Central memory CD8-positive, alpha-beta T cell (primary cell): Measurements from ENCODE around the gene KCNAB3.
A peak's percentile ranks its signal among the peaks of the same experiment; 100 is the strongest.

Source experiments
- ATAC-seq: fragments of 150-1000 bp; cut with Tn5 transposase; replicated peaks from 2 replicates; pipeline ENCODE4 v1.10.0; 2022; ENCODE audit warnings: mild to moderate bottlenecking, moderate FRiP score, moderate number of reproducible peaks; ENCODE audit not compliant: poor library complexity, severe bottlenecking; ENCODE audit errors: extremely low read depth
- DNase-seq, 2 donors: peaks; one replicate each; pipeline ENCODE4 v3.0.0; 2021; ENCODE audit warnings: low spot score in 2 of 2
- H3K27ac Mint-ChIP-seq: one replicate; pipeline ENCODE4 v1.8.0; 2022; ENCODE audit warnings: low read depth, mild to moderate bottlenecking, moderate library complexity, mixed read lengths
- H3K27me3 Mint-ChIP-seq: one replicate; pipeline ENCODE4 v1.8.0; 2022; ENCODE audit warnings: mixed read lengths
- H3K36me3 Mint-ChIP-seq: one replicate; pipeline ENCODE4 v1.8.0; 2022; ENCODE audit warnings: mild to moderate bottlenecking, moderate library complexity, mixed read lengths; ENCODE audit not compliant: insufficient read depth
- H3K4me1 Mint-ChIP-seq: one replicate; pipeline ENCODE4 v1.8.0; 2022; ENCODE audit warnings: mixed read lengths
- H3K4me3 Mint-ChIP-seq: one replicate; pipeline ENCODE4 v1.8.0; 2022; ENCODE audit warnings: mild to moderate bottlenecking, moderate library complexity, mixed read lengths
- H3K9me3 Mint-ChIP-seq: one replicate; pipeline ENCODE4 v1.8.0; 2022; ENCODE audit warnings: mixed read lengths

KCNAB3 gene

DNA sequence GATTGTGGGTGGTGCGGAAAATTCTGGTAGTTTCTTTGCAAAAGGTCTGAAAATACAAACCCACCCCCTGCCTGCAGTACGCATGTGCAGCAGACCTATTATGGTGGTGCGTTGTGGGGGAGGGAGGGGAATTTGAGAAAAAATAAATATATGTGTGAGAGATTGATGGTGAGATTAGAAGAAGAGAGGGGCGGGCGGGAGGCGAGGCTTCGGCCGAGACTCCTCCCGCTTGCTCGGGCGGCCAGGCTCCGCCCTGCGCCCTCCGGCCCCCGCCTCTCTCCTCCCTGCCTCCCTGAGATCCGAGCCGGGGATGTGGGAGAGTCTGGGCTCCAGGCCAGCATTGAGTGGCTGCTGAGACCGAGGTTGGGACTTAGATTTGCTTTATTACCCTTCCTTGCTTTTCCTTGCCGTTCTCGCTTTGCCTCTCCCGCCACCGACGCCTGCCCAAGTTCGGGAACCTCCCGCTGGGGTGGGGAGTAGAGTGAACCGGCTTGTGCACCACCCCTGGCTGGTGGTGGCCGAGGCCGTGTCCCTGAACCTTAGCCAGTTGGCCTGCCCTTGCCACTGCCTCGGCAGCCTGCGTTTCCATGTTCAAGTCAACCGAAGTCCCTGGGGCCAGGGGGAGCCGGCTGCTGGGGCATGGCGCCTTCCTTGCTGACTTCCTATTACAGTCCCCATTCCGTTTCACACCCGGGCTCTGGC, 42.0 kb downstream of the KCNAB3 start:
- no peak overlapping the region for H3K4me3 Mint-ChIP-seq
- H3K27ac Mint-ChIP-seq, result no peak overlapping the region
- H3K36me3 Mint-ChIP-seq, result peaks cover 40% of the 10 kb centered on the region
- H3K9me3 Mint-ChIP-seq, result no peaks in the 10 kb centered on the region
- peak; percentile 53 to 83 for DNase-seq
- peak; percentile 68 for ATAC-seq
- H3K4me1 Mint-ChIP-seq, result peaks cover 8% of the 10 kb centered on the region
- no peaks in the 10 kb centered on the region for H3K27me3 Mint-ChIP-seq

DNA sequence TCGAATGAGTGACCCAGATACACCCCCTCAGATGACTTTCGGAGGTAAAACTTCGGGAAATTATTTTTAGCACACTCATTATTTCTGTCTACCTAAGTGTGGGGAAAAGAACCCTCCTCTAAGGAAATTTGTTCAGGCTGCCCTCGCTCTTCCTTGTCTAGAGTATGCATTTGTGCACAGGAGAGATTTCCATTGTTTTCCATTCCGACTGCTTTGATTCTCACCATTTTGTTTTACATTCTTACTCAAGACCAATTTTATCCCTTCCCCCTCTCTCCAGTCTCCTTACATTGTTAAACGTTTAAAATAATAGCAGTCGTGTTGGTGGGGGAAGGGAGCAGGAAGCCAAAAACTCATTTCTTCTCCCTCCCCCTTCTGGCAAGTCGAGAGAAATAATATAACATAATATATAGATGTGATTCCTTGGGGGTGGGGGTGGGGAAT, 42.6 kb downstream of the KCNAB3 start:
- DNase-seq (no peak), ATAC-seq (peak; percentile 40)
- H3K36me3 Mint-ChIP-seq, result peaks cover 35% of the 10 kb centered on the region
- no peaks in the 10 kb centered on the region for H3K27me3 Mint-ChIP-seq
- peaks cover 8% of the 10 kb centered on the region for H3K4me1 Mint-ChIP-seq
- no peaks in the 10 kb centered on the region for H3K9me3 Mint-ChIP-seq
- no peak overlapping the region for H3K27ac Mint-ChIP-seq
- H3K4me3 Mint-ChIP-seq, result no peak overlapping the region

DNA sequence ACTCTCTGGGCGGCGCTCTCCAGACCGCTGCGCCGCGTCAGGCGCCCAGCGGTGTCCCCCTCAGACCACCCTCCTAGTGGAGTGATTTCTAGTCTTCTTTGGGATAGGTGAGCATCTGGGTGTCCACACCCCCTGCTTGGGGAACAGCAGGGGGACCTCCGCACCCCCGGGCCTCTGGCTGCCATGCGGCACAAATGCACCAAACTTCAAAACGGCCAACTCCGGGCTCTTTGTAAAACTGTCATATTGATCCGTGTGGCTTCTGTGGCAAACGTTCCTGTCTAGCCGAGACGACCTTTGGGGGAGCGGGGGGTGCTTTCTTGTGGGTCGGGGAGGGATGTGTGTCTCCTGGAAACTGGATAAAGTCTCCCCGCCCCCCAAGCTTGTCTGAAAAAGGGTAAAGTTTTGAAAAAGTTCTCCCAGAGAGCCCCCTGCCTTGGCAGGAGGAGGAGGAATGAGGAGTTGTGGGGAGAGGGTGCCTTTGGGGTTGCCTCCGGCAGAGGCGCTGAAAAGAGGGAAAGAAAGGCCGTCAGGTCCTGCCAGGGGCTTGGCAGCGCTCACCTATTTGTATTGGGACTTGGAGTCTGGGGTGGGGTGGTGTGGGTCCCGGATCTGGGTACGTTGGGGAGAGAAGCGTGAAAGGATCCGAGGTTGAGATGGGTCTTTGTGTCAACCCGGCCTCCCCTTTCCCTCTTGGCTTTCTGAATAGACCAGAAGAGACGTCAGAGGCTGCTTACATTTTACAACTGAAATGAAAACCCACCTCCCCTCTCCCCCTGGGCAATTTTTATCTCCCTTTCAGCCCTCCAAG, 43.2 kb downstream of the KCNAB3 start:
- peak; percentile 8 for ATAC-seq
- H3K27ac Mint-ChIP-seq, result no peak overlapping the region
- H3K36me3 Mint-ChIP-seq, result peaks cover 30% of the 10 kb centered on the region

DNA sequence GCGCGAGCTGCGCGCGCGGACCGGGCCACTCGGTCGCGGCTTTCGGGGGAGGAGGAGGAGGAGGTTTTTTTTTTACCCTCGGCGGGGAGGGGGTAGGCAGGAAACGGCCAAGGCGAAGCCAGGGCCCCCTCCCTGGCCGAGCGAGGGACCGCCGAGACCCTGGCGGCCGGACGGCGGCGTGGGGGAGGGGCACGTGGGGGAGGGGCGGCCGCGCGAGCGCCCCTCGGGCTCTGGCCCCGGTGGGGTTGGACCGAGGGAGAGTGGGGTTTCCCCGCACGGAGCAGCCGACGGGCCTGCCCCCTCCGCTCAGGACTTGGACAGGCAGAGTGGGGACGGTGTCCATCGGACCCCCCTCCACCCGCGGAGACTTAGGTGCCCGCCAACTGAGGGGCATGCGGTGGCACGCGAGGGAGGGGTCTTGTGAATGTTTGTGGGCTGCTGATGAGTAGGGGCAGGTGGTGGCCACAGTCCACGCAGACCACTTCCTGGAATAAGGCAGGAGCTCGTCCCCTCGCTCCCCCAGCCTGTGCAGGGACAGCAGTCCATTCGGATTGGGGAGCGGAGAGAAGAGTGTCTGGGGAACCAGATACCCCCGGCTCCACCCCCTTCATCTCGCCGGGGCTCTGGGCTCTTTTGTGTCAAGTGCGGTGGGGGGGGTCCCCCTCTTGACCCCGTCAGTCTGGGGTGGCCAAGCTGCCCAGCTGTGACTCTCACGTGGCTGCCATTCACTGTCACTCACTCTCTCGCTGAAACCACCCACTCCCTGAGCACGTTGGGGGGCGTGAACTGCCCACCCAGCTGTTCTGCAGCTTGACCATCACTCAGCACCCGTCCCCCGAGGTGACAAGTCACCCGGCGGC, 44.1 kb downstream of the KCNAB3 start:
- Mint-ChIP-seq H3K4me3 (no peak overlapping the region), H3K36me3 (peaks cover 21% of the 10 kb centered on the region), H3K4me1 (peaks cover 6% of the 10 kb centered on the region), H3K27ac (no peak overlapping the region), H3K27me3 (no peaks in the 10 kb centered on the region), H3K9me3 (no peaks in the 10 kb centered on the region)
- DNase-seq (no peak), ATAC-seq (no peak)

More for the DNA sequence above, 43.2 kb downstream of the KCNAB3 start:
- Mint-ChIP-seq H3K4me1 (peaks cover 8% of the 10 kb centered on the region), H3K4me3 (no peak overlapping the region), H3K27me3 (no peaks in the 10 kb centered on the region), H3K9me3 (no peaks in the 10 kb centered on the region)
- DNase-seq, result peak; percentile 31 to 47

DNA sequence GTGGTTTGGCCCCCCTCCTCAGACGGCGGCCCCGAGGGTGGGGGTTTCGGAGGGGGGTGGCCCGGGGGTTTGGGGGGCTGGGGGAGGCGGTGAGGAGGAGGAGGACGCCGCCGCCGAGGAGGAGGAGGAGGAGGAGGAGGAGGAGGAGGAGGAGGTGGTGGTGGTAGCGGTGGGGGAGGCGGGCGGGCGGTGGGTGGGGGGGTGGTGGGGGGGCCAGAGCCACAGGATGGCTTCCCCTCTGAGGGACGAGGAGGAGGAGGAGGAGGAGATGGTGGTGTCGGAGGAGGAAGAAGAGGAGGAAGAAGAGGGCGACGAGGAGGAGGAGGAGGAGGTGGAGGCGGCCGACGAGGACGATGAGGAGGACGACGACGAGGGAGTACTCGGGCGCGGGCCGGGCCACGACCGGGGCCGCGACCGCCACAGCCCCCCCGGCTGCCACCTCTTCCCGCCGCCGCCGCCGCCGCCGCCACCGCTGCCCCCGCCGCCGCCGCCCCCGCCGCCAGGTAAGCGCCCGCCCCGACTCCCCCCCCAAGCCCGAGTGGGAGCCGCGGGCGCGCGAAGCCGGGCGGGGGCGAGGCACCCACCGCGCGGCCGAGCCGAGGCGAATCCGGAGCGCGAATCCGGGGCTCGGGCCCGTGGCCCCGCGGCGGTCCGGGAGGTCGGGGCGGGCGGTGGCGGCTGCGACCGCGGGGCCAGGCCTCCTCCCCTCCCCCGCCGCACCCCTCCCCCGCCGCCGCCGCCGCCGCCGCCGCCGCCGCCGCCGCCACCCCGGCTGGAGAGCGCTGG, 44.9 kb downstream of the KCNAB3 start:
- no peak overlapping the region for H3K4me3 Mint-ChIP-seq
- H3K36me3 Mint-ChIP-seq, result peaks cover 16% of the 10 kb centered on the region
- ATAC-seq (no peak), DNase-seq (no peak)
- no peaks in the 10 kb centered on the region for H3K4me1 Mint-ChIP-seq
- no peaks in the 10 kb centered on the region for H3K9me3 Mint-ChIP-seq
- no peak overlapping the region for H3K27ac Mint-ChIP-seq
- no peaks in the 10 kb centered on the region for H3K27me3 Mint-ChIP-seq

DNA sequence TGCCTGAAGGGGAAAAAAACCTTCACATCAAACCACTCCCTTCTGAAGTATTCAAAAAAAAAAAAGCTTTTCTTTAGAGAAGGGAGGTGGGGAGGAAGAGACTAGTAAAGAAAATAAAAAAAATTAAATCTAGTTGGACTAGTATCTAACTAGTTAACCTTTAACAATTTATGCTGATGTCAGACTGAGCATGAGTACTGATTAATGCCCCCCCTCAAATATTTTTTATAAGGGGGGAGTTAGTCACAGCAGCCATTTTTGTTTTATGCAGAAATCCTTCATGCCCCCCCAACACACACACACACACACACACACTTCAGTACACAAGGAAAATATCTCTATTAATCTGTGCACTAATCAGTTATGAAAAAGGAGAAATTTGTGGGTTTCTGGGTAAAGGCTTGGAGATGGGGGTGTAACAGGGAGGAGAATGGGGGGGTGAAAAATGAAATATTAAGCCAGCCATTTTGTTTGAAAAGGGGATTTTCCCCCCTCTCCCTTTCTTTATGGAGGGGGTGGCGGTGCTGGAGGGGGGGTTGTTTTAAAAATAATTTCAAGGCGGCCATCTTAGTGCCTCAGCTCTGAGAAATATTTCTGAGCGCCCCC, 45.8 kb downstream of the KCNAB3 start:
- no peak overlapping the region for H3K4me3 Mint-ChIP-seq
- H3K27ac Mint-ChIP-seq, result no peak overlapping the region
- H3K4me1 Mint-ChIP-seq, result no peaks in the 10 kb centered on the region
- H3K27me3 Mint-ChIP-seq, result no peaks in the 10 kb centered on the region
- peaks cover 12% of the 10 kb centered on the region for H3K36me3 Mint-ChIP-seq
- ATAC-seq (no peak), DNase-seq (no peak)
- no peaks in the 10 kb centered on the region for H3K9me3 Mint-ChIP-seq

DNA sequence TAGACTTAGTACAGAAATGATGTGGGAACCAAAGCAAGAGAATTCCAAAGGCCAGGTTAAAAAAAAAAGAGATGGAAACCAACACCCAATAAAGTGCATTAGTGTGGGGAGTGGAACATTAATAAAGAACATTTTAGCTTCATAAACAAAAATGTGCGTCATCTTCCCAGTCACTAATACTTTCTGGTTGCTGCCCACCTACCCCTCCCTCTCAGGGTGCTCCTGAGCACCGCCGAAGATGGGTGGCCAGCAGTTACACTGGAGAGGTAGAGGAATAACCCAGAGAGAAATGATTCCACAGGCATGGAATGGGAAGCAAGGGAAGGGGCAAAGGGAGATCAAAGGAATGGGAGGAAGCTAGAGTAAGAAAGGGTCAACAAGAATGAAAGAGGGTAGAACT, 47.0 kb downstream of the KCNAB3 start:
- DNase-seq, result no peak
- H3K4me3 Mint-ChIP-seq, result no peak overlapping the region
- H3K4me1 Mint-ChIP-seq, result no peaks in the 10 kb centered on the region
- ATAC-seq, result no peak
- H3K36me3 Mint-ChIP-seq, result peaks cover 12% of the 10 kb centered on the region
- no peaks in the 10 kb centered on the region for H3K27me3 Mint-ChIP-seq
- no peak overlapping the region for H3K27ac Mint-ChIP-seq
- no peaks in the 10 kb centered on the region for H3K9me3 Mint-ChIP-seq

DNA sequence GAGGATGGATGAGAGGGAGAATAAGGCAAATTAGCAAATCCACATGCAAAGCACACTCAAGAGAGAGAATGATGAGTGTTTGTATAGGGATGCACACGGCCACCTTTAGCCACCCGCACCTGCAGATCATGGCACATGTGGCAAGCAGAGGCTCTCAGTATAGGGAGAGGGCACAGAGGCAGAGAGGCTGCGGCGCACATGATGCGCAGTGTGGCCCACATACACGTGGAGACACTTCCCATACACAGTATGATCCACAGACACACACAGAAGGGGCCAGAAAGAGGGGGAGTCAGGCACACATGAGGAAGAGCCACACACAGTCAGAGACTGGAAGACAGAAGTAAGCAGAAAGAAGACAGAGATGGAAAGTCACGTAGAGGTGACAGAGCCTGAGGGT, 47.6 kb downstream of the KCNAB3 start:
- Mint-ChIP-seq H3K9me3 (no peaks in the 10 kb centered on the region), H3K27me3 (no peaks in the 10 kb centered on the region), H3K4me1 (no peaks in the 10 kb centered on the region), H3K36me3 (peaks cover 12% of the 10 kb centered on the region), H3K27ac (no peak overlapping the region), H3K4me3 (no peak overlapping the region)
- DNase-seq (no peak), ATAC-seq (no peak)

DNA sequence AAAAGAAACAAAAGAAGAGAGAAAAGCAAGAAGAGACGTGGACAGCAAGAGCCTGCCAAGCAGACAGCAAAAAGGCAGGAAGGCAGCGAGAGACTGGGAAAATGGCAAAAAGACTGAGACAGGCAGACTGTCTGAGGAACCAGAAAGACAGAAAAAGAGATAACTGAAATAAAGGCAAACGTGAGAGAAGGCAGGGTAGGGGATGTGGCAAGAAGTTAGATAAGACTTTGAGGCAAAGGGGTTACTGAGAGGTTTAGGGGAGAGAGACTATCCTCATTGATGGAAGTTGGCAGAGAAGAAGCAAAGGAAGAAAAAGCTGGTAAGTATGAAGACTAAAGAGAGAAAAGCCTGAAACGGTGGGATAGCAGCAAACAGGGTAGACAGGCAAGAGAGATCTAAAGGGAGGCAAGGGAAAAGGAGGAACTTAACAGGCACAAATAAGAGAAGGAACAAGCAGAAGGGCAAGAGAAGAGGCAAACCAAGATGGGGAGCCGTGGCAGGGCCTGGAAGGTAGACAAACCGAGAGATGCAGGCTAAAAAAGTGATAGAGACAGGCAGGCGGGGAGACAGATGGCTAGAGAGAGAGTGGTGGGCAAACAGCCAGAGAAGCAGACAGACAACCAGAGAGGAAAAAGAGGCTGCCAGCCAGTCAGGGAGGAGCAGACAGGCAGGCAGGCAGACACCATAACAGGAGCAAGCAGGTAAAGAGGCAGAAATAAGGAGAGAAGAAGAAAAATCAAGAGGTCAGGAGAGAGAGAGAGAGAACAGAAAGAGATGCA, 48.2 kb downstream of the KCNAB3 start:
- no peak for ATAC-seq
- H3K4me3 Mint-ChIP-seq, result no peak overlapping the region
- H3K27me3 Mint-ChIP-seq, result no peaks in the 10 kb centered on the region
- H3K4me1 Mint-ChIP-seq, result peaks cover 2% of the 10 kb centered on the region
- peaks cover 9% of the 10 kb centered on the region for H3K36me3 Mint-ChIP-seq
- no peak for DNase-seq
- no peak overlapping the region for H3K27ac Mint-ChIP-seq
- H3K9me3 Mint-ChIP-seq, result no peaks in the 10 kb centered on the region

DNA sequence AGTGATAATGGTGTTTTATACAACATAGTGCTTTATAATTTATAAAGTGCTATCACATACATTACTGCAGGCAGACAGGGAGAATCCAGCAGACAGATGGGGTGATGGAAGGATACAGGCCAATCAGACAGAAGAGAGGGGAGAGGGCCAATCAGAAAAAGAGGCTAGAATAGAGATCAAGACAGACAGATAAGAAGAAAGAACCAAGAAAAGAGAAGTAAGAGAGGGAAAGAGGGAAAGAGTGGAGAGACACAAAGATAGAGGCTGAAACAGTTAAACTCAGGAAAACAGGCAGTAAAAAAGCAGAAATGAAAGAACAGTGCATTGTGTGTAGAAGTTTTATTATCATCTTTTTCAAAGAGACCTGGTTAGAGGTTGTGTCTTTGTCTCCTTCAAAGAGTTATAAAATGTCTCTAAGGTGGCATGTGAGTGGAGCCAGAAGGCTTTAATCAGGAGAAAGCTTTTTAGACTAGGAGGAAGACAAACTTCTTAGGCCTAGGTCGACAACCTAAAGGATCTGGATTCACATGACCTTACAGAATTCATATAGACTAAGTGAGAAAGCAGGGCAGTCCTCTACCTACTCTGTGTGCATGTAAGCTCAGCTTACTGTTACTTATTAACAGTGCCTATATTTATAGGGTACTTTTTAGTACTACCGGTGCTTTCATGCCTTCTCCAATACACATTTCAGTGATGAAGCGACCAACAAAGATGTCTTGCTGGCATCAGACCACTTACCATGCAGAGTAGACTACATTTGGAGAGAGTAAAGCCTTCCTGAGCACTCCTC, 49.4 kb downstream of the KCNAB3 start:
- peaks cover 3% of the 10 kb centered on the region for H3K36me3 Mint-ChIP-seq
- no peak overlapping the region for H3K4me3 Mint-ChIP-seq
- peaks cover 6% of the 10 kb centered on the region for H3K4me1 Mint-ChIP-seq
- H3K27ac Mint-ChIP-seq, result no peak overlapping the region
- DNase-seq (no peak), ATAC-seq (no peak)
- H3K27me3 Mint-ChIP-seq, result no peaks in the 10 kb centered on the region
- no peaks in the 10 kb centered on the region for H3K9me3 Mint-ChIP-seq

DNA sequence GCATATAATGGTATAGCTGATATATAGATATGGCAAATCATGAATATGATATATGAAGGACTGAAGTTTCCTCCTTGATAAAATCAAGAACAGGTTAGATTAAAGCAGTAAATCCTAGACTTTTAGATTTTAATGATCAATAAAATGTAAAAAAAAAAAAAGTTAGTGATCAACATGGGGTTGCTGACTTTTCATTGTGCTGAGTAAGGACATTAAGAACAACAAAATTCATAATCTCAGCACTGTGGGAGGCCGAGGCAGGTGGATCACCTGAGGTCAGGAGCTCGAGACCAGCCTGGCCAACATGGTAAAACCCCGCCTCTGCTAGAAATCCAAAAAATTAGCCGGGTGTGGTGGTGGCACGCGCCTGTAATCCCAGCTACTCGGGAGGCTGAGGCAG, 51.4 kb downstream of the KCNAB3 start:
- no peaks in the 10 kb centered on the region for H3K36me3 Mint-ChIP-seq
- peaks cover 13% of the 10 kb centered on the region for H3K4me1 Mint-ChIP-seq
- no peak for ATAC-seq
- DNase-seq, result no peak
- no peak overlapping the region for H3K4me3 Mint-ChIP-seq
- no peaks in the 10 kb centered on the region for H3K9me3 Mint-ChIP-seq
- no peak overlapping the region for H3K27ac Mint-ChIP-seq
- no peaks in the 10 kb centered on the region for H3K27me3 Mint-ChIP-seq
